Right lobe of liver (tissue), 6 donors: ENCODE results near the gene CHST13. TPM values are rescaled to one million over a fixed set of nuclear protein-coding genes. Genes with fewer than 3 reads are reported as not detected.

ENCODE experiments used
- ATAC-seq, 4 donors: fragments of 200-7000 bp; cut with Tn5 transposase; one replicate each; pipeline ENCODE4 v1.9.1; 2020; ENCODE audit warnings: mild to moderate bottlenecking in 4 of 4, moderate library complexity in 4 of 4
- DNase-seq, 3 donors: peaks; one replicate each; pipeline ENCODE4 v3.0.0-alpha.2; 2020
- H3K27ac ChIP-seq, 3 donors: fragments of 200-600 bp; one replicate each; pipeline ENCODE4 v1.8.0; 2022
- H3K27me3 ChIP-seq, 2 donors: fragments of 200-600 bp; one replicate each; pipeline ENCODE4 v1.8.0; 2022
- H3K36me3 ChIP-seq, 4 donors: fragments of 200-600 bp; sonication (generic) in 1 of 4; one replicate each; pipeline versions ENCODE4 v1.5.1 to v1.8.0; 2017 to 2022; ENCODE audit warnings: control low read depth in 1 of 4
- H3K4me1 ChIP-seq, 4 donors: fragments of 200-600 bp; sonication (generic) in 1 of 4; one replicate each; pipeline versions ENCODE4 v1.5.1 to v1.8.0; 2017 to 2022; ENCODE audit warnings: control low read depth in 1 of 4
- H3K4me3 ChIP-seq, 3 donors: fragments of 200-600 bp; one replicate each; pipeline ENCODE4 v1.8.0; 2022
- H3K9me3 ChIP-seq, 4 donors: fragments of 200-600 bp; sonication (generic) in 1 of 4; one replicate each; pipeline versions ENCODE4 v1.5.1 to v1.8.0; 2017 to 2022; ENCODE audit warnings: control low read depth in 1 of 4
- CTCF ChIP-seq, 4 donors: fragments of 200-600 bp in 3 of 4; fragments of 450-650 bp in 1 of 4; IDR thresholded peaks; one replicate each; pipeline versions ENCODE4 v1.5.1 to v1.8.0; 2016 to 2022; ENCODE audit warnings: antibody characterized with exemption in 4 of 4, mild to moderate bottlenecking in 2 of 4
- POLR2A ChIP-seq: fragments of 450-650 bp; IDR thresholded peaks from one replicate; pipeline ENCODE4 v1.6.1; 2017; ENCODE audit warnings: antibody characterized with exemption, mild to moderate bottlenecking
- WGBS: methylation state at CpG from one replicate; pipeline ENCODE4 v1.1.6; 2018; ENCODE audit warnings: low coverage, low lambda C conversion rate; ENCODE audit not compliant: insufficient coverage; ENCODE audit errors: missing lambda C conversion rate; 5-methylcytosine and 5-hydroxymethylcytosine counted together
- intact Hi-C, 2 donors: fragments of 100-400 bp; cut with DNase I; formaldehyde crosslinking; loops; one replicate each; pipeline versions ENCODE4 v1.11.2 to v1.14.1; 2022
- total RNA-seq, 6 experiments: library from RNA; depleted of rRNA in 2 of 6; stranded (reverse); fragments of >200 nt in 2 of 6; fragmentation: NEBNext Ultra II Directional in 3 of 6; extraction: Animal tissue kit (Norgen Biotek cat#: 25700) in 3 of 6; gene quantifications; one replicate each; pipeline versions ENCODE4 v1.1.0 to v1.2.4, GENCODE V29; 2016 to 2023
- donor health status: DM: no; HTN: yes; CAD: no.
- donor health status: DM: no; HTN: no; CAD: no.
- donor health status: DM: no; HTN: no; CAD: no.
- donor health status: DM: no; HTN: yes; CAD: no.
- donor health status: DM: no; HTN: yes; CAD: no.

The CHST13 gene
- total RNA-seq, 6 experiments from 2014 or later: 23.5 to 48.9 (median 28.2) TPM

DNA sequence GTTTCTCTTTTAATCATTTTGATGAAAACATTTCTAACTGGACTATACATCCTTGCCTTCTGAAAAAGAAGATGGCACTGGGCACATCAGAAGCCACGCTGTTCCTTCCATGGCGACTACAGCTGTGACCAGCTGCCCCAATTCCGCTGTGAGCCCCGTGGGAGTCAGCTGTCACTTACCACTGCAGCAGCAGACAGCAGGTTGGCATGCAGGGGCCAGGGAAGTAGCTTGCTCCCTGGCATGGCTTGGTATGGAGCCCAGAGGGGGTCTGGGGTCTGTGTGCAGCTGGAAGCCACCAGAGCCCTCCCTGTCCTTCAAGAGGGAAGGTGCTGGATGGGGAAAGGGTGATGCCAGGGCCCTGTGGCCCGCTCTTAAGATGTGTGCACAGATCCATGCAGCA, 43.7 kb upstream of the CHST13 start:
- Histone ChIP-seq H3K9me3 (no peaks in the 10 kb centered on the region), H3K4me3 (no peak overlapping the region), H3K27me3 (no peaks in the 10 kb centered on the region), H3K4me1 (peaks cover 0 to 24% (median 4%) of the 10 kb centered on the region in 4 donors), H3K27ac (no peak overlapping the region), H3K36me3 (no peaks in the 10 kb centered on the region)
- 100% methylated on average over 1 of the region's 5 CpGs for WGBS
- ATAC-seq (no peak), DNase-seq (peak in 2 of 3 donors; percentile 15 to 52)
- intact Hi-C loops: no loop called here
- TF ChIP-seq POLR2A (no peak), CTCF (IDR thresholded peaks at IDR 0.05) (no peak)

DNA sequence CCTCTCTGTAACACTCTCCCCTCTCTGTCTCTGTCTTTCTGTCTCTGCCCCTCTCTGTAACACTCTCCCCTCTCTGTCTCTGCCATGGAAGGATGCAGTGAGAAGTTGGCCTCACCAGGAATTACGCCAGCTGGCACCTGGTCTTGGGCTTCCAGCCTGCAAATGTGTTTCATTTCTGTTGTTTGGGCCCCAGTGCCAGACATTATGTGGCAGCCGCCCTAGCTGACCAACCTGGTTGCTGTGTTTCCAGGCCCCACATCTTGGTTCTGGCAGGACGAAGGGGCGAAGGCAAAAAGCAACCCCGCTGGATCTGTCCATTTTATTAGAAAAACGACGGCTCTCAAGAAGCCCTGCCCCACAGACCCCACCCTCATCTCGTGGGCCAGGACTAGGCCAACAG, 43.1 kb upstream of the CHST13 start:
- Histone ChIP-seq H3K27me3 (no peaks in the 10 kb centered on the region), H3K27ac (no peak overlapping the region), H3K9me3 (no peaks in the 10 kb centered on the region), H3K36me3 (no peaks in the 10 kb centered on the region), H3K4me3 (no peak overlapping the region), H3K4me1 (peaks cover 0 to 24% (median 4%) of the 10 kb centered on the region in 4 donors)
- no peak for TF ChIP-seq POLR2A
- no peak for TF ChIP-seq CTCF (IDR thresholded peaks at IDR 0.05)
- WGBS: 37% methylated on average over 5 of the region's 8 CpGs
- intact Hi-C loops: no loop called here
- DNase-seq (peak; percentile 71 to 87 (median 72)), ATAC-seq (peak; percentile 3 to 33 (median 26))

GRCh38 chr3:126481808-126482502, 42.0 kb upstream of the CHST13 start:
- H3K4me3 ChIP-seq: no peak overlapping the region
- no peak for TF ChIP-seq POLR2A
- TF ChIP-seq CTCF (IDR thresholded peaks at IDR 0.05): no peak
- no peak overlapping the region for H3K27ac ChIP-seq
- peaks cover 0 to 30% (median 4%) of the 10 kb centered on the region in 4 donors for H3K4me1 ChIP-seq
- H3K9me3 ChIP-seq: no peaks in the 10 kb centered on the region
- intact Hi-C loops: no loop called here
- ATAC-seq: peak; percentile 73 to 79 (median 76)
- 44% methylated on average over 8 of the region's 16 CpGs for WGBS
- peak; percentile 87 to 90 (median 89) for DNase-seq
- H3K36me3 ChIP-seq: no peaks in the 10 kb centered on the region
- H3K27me3 ChIP-seq: no peaks in the 10 kb centered on the region

- Histone ChIP-seq H3K4me3 (no peak overlapping the region), H3K9me3 (no peaks in the 10 kb centered on the region), H3K27ac (no peak overlapping the region), H3K4me1 (peaks cover 0 to 37% (median 4%) of the 10 kb centered on the region in 4 donors), H3K36me3 (peaks cover 0 to under 1% (median 0%) of the 10 kb centered on the region in 4 donors), H3K27me3 (no peaks in the 10 kb centered on the region)
- ATAC-seq (no peak), DNase-seq (peak in 2 of 3 donors; percentile 12 to 55)
- TF ChIP-seq CTCF (IDR thresholded peaks at IDR 0.05): no peak
- TF ChIP-seq POLR2A: no peak
- 85% methylated on average over 10 of the region's 15 CpGs for WGBS
- intact Hi-C loops: no loop called here
Measured at GRCh38 chr3:126482503-126483255, 41.3 kb upstream of the CHST13 start.
